Measurements from ENCODE around the gene NPC1L1. TPM values are rescaled to one million over a fixed set of nuclear protein-coding genes. Genes with fewer than 3 reads are reported as not detected.

NPC1L1 gene
- total RNA-seq: not detected

- Mint-ChIP-seq H3K27ac (no peak within 1 kb of the TSS), H3K9me3 (no peaks in the 10 kb centered on the region), H3K36me3 (ENCODE audit: low read depth) (no peaks in the 10 kb centered on the region), H3K4me1 (ENCODE audit: low read depth) (no peaks in the 10 kb centered on the region), H3K4me3 (no peak within 1 kb of the TSS), H3K27me3 (ENCODE audit: low read depth) (no peaks in the 10 kb centered on the region)
- no peak for DNase-seq
- intact Hi-C loops (cut with micrococcal nuclease): no loop called here
- CTCF ChIA-PET: no interaction called here
Measured at GRCh38 chr7:44541028-44541869, at the start of gene NPC1L1. Gene NPC1L1 (minus strand): TSS chr7:44541330. CDS start chr7:44541259, 71 bp downstream.

GRCh38 chr7:44590910-44591309, 49.8 kb upstream of the NPC1L1 start:
- Mint-ChIP-seq H3K4me3 (no peak overlapping the region), H3K27ac (no peak overlapping the region), H3K27me3 (ENCODE audit: low read depth) (peaks cover 1% of the 10 kb centered on the region), H3K36me3 (ENCODE audit: low read depth) (no peaks in the 10 kb centered on the region), H3K9me3 (no peaks in the 10 kb centered on the region), H3K4me1 (ENCODE audit: low read depth) (peaks cover 3% of the 10 kb centered on the region)
- intact Hi-C loops (cut with micrococcal nuclease): no loop called here
- no peak for DNase-seq
- CTCF ChIA-PET: interaction anchor here (0.6 to 1.1 kb wide), 2 partner anchors 15 to 546 kb away, joined by 3 read pairs; partner anchors contain the start of gene OGDH

GRCh38 chr7:44587843-44588711, 46.9 kb upstream of the NPC1L1 start:
- no peak overlapping the region for H3K27ac Mint-ChIP-seq
- H3K36me3 Mint-ChIP-seq (ENCODE audit: low read depth): no peaks in the 10 kb centered on the region
- no peaks in the 10 kb centered on the region for H3K9me3 Mint-ChIP-seq
- DNase-seq: peak; percentile 83
- CTCF ChIA-PET: interaction anchor here (0.6 to 1.3 kb wide), 5 partner anchors 29 to 261 kb away, joined by 3 to 5 read pairs (median 3); no protein-coding TSS in a partner anchor
- no peak overlapping the region for H3K4me3 Mint-ChIP-seq
- H3K4me1 Mint-ChIP-seq (ENCODE audit: low read depth): peaks cover 4% of the 10 kb centered on the region
- H3K27me3 Mint-ChIP-seq (ENCODE audit: low read depth): peaks cover 1% of the 10 kb centered on the region
- intact Hi-C loops (cut with micrococcal nuclease): loop anchor here (1.0 kb wide), 5 partner anchors 50 to 548 kb away; partner anchors contain the start of gene PPIA

- Mint-ChIP-seq H3K9me3 (no peaks in the 10 kb centered on the region), H3K4me3 (peak overlapping the region; percentile 90), H3K4me1 (ENCODE audit: low read depth) (peaks cover 34% of the 10 kb centered on the region), H3K27me3 (ENCODE audit: low read depth) (peaks cover 2% of the 10 kb centered on the region), H3K27ac (peak overlapping the region; percentile 87), H3K36me3 (ENCODE audit: low read depth) (peaks cover 27% of the 10 kb centered on the region)
- DNase-seq: no peak
- intact Hi-C loops (cut with micrococcal nuclease): loop anchor here (5.0 kb wide), 1 partner anchor 326 kb away; no protein-coding TSS in a partner anchor
- CTCF ChIA-PET: interaction anchor here (0.7 kb wide), 1 partner anchor 275 kb away, joined by 3 read pairs; no protein-coding TSS in a partner anchor
Measured at GRCh38 chr7:44583146-44583865, 42.2 kb upstream of the NPC1L1 start.

GRCh38 chr7:44581879-44582603, 40.9 kb upstream of the NPC1L1 start, which contains the start of gene TMED4:
Gene TMED4 (minus strand): TSS chr7:44582231. CDS start chr7:44582206, 25 bp downstream.
- Mint-ChIP-seq H3K9me3 (no peaks in the 10 kb centered on the region), H3K36me3 (ENCODE audit: low read depth) (peaks cover 27% of the 10 kb centered on the region), H3K4me1 (ENCODE audit: low read depth) (peaks cover 33% of the 10 kb centered on the region), H3K27ac (peak within 1 kb of the TSS; percentile 87), H3K4me3 (peak within 1 kb of the TSS; percentile 90), H3K27me3 (ENCODE audit: low read depth) (peaks cover 2% of the 10 kb centered on the region)
- peak; percentile 100 for DNase-seq
- CTCF ChIA-PET: interaction anchor here (0.5 to 3.5 kb wide), 5 partner anchors 17 to 277 kb away, joined by 3 to 16 read pairs (median 3); no protein-coding TSS in a partner anchor
- intact Hi-C loops (cut with micrococcal nuclease): loop anchor here (1.0 to 5.0 kb wide), 13 partner anchors 8 to 529 kb away; partner anchors contain the start of genes H2AZ2, NUDCD3, OGDH and PPIA

GRCh38 chr7:44580945-44581878, 40.1 kb upstream of the NPC1L1 start:
- Mint-ChIP-seq H3K9me3 (no peaks in the 10 kb centered on the region), H3K27ac (peak overlapping the region; percentile 87), H3K4me1 (ENCODE audit: low read depth) (peaks cover 33% of the 10 kb centered on the region), H3K4me3 (peak overlapping the region; percentile 90), H3K36me3 (ENCODE audit: low read depth) (peaks cover 29% of the 10 kb centered on the region), H3K27me3 (ENCODE audit: low read depth) (peaks cover 2% of the 10 kb centered on the region)
- peak; percentile 73 for DNase-seq
- CTCF ChIA-PET: interaction anchor here (0.5 to 3.5 kb wide), 4 partner anchors 16 to 265 kb away, joined by 3 to 16 read pairs (median 4); no protein-coding TSS in a partner anchor
- intact Hi-C loops (cut with micrococcal nuclease): loop anchor here (5.0 kb wide), 1 partner anchor 324 kb away; no protein-coding TSS in a partner anchor

GRCh38 chr7:44576228-44576627, 35.1 kb upstream of the NPC1L1 start:
- CTCF ChIA-PET: interaction anchor here (5.1 kb wide), 1 partner anchor 11 kb away, joined by 34 read pairs; no protein-coding TSS in a partner anchor
- peaks cover 64% of the 10 kb centered on the region for H3K36me3 Mint-ChIP-seq (ENCODE audit: low read depth)

GRCh38 chr7:44575054-44575453, 33.9 kb upstream of the NPC1L1 start:
- H3K4me1 Mint-ChIP-seq (ENCODE audit: low read depth): peaks cover 55% of the 10 kb centered on the region
- no peaks in the 10 kb centered on the region for H3K9me3 Mint-ChIP-seq
- intact Hi-C loops (cut with micrococcal nuclease): no loop called here

More at GRCh38 chr7:44576228-44576627, 35.1 kb upstream of the NPC1L1 start:
- Mint-ChIP-seq H3K27me3 (ENCODE audit: low read depth) (no peaks in the 10 kb centered on the region), H3K4me1 (ENCODE audit: low read depth) (peaks cover 62% of the 10 kb centered on the region), H3K27ac (peak overlapping the region; percentile 61), H3K4me3 (peak overlapping the region; percentile 13), H3K9me3 (no peaks in the 10 kb centered on the region)
- DNase-seq: no peak
- intact Hi-C loops (cut with micrococcal nuclease): no loop called here

GRCh38 chr7:44574287-44574872, 33.2 kb upstream of the NPC1L1 start:
- intact Hi-C loops (cut with micrococcal nuclease): loop anchor here (1.0 to 5.0 kb wide), 2 partner anchors 8 to 492 kb away; partner anchors contain the start of genes POLM and TMED4
- Mint-ChIP-seq H3K36me3 (ENCODE audit: low read depth) (peaks cover 62% of the 10 kb centered on the region), H3K4me3 (peak overlapping the region; percentile 96), H3K27ac (peak overlapping the region; percentile 93), H3K4me1 (ENCODE audit: low read depth) (peaks cover 52% of the 10 kb centered on the region), H3K27me3 (ENCODE audit: low read depth) (no peaks in the 10 kb centered on the region), H3K9me3 (no peaks in the 10 kb centered on the region)
- DNase-seq: no peak
- CTCF ChIA-PET: interaction anchor here (0.6 to 5.1 kb wide), 5 partner anchors 9 to 543 kb away, joined by 3 to 34 read pairs (median 4); no protein-coding TSS in a partner anchor

More at GRCh38 chr7:44575054-44575453, 33.9 kb upstream of the NPC1L1 start:
- DNase-seq: no peak
- CTCF ChIA-PET: interaction anchor here (0.6 to 5.1 kb wide), 2 partner anchors 10 to 542 kb away, joined by 4 to 34 read pairs; no protein-coding TSS in a partner anchor
- Mint-ChIP-seq H3K27ac (no peak overlapping the region), H3K4me3 (peak overlapping the region; percentile 96), H3K27me3 (ENCODE audit: low read depth) (no peaks in the 10 kb centered on the region), H3K36me3 (ENCODE audit: low read depth) (peaks cover 61% of the 10 kb centered on the region)

Data from activated naive CD4-positive, alpha-beta T cell treated with anti-CD3 and anti-CD28 coated beads for 36 hours (primary cell).